ENCODE data around the gene RAD51B.

DNA sequence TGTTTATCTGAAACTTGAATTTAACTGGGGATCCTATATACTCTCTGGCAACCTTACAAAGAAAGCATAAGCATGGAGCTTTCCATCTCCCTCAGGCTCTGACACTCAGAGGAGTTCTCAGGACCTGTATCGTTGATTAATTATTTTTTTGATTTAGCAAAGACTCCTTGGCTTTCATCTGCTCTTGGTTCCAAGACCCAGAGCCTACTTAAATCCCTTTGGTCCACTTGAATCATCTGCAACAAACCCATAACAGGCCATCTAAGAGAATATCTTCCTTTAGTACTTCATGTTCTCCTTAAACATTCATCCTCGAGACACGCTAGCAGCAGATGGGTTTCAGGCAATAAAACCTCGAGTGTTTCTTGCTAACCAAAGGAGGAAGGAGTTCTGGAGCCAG lies 887.9 kb downstream of the RAD51B start:
- TF ChIP-seq, protein P1, sequence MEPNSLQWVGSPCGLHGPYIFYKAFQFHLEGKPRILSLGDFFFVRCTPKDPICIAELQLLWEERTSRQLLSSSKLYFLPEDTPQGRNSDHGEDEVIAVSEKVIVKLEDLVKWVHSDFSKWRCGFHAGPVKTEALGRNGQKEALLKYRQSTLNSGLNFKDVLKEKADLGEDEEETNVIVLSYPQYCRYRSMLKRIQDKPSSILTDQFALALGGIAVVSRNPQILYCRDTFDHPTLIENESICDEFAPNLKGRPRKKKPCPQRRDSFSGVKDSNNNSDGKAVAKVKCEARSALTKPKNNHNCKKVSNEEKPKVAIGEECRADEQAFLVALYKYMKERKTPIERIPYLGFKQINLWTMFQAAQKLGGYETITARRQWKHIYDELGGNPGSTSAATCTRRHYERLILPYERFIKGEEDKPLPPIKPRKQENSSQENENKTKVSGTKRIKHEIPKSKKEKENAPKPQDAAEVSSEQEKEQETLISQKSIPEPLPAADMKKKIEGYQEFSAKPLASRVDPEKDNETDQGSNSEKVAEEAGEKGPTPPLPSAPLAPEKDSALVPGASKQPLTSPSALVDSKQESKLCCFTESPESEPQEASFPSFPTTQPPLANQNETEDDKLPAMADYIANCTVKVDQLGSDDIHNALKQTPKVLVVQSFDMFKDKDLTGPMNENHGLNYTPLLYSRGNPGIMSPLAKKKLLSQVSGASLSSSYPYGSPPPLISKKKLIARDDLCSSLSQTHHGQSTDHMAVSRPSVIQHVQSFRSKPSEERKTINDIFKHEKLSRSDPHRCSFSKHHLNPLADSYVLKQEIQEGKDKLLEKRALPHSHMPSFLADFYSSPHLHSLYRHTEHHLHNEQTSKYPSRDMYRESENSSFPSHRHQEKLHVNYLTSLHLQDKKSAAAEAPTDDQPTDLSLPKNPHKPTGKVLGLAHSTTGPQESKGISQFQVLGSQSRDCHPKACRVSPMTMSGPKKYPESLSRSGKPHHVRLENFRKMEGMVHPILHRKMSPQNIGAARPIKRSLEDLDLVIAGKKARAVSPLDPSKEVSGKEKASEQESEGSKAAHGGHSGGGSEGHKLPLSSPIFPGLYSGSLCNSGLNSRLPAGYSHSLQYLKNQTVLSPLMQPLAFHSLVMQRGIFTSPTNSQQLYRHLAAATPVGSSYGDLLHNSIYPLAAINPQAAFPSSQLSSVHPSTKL (CRISPR knock-in tag; IDR thresholded peaks at IDR 0.05): no peak
- TF ChIP-seq JUN (CRISPR knock-in tag; IDR thresholded peaks at IDR 0.05): no peak
- TF ChIP-seq, protein P2, sequence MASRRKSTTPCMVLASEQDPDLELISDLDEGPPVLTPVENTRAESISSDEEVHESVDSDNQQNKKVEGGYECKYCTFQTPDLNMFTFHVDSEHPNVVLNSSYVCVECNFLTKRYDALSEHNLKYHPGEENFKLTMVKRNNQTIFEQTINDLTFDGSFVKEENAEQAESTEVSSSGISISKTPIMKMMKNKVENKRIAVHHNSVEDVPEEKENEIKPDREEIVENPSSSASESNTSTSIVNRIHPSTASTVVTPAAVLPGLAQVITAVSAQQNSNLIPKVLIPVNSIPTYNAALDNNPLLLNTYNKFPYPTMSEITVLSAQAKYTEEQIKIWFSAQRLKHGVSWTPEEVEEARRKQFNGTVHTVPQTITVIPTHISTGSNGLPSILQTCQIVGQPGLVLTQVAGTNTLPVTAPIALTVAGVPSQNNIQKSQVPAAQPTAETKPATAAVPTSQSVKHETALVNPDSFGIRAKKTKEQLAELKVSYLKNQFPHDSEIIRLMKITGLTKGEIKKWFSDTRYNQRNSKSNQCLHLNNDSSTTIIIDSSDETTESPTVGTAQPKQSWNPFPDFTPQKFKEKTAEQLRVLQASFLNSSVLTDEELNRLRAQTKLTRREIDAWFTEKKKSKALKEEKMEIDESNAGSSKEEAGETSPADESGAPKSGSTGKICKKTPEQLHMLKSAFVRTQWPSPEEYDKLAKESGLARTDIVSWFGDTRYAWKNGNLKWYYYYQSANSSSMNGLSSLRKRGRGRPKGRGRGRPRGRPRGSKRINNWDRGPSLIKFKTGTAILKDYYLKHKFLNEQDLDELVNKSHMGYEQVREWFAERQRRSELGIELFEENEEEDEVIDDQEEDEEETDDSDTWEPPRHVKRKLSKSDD (CRISPR knock-in tag; IDR thresholded peaks at IDR 0.05; ENCODE audit: low read depth): no peak
- TF ChIP-seq REL (CRISPR knock-in tag; conservative IDR thresholded peaks at IDR 0.05): no peak
- TF ChIP-seq FOXK2 (IDR thresholded peaks at IDR 0.05): no peak
- TF ChIP-seq ZNF558 (CRISPR knock-in tag; IDR thresholded peaks at IDR 0.05; ENCODE audit: borderline replicate concordance): no peak
- TF ChIP-seq GTF3A (CRISPR knock-in tag; conservative IDR thresholded peaks at IDR 0.05): no peak
- no peak for TF ChIP-seq ZNF143 (CRISPR knock-in tag; IDR thresholded peaks at IDR 0.05)
- no peak for TF ChIP-seq GTF2F1 (IDR thresholded peaks at IDR 0.05; ENCODE audit: low read length)
- no peak for TF ChIP-seq HHEX (CRISPR knock-in tag; IDR thresholded peaks at IDR 0.05)

All from HepG2 (cell line).